Posterior cingulate gyrus (tissue), 11 donors: ENCODE measurements around the gene SKAP2.

Source experiments
- DNase-seq, 10 donors: peaks; one replicate each; pipeline versions ENCODE4 v3.0.0 to v3.0.0-alpha.2; 2020 to 2021; ENCODE audit warnings: mixed read lengths in 3 of 10
- intact Hi-C: fragments of 100-400 bp; cut with DNase I; formaldehyde crosslinking; loops from one replicate; pipeline ENCODE4 v1.15.1; 2023

The SKAP2 gene

GRCh38 chr7:26864309-26865093 is at the start of gene SKAP2:
SKAP2 (minus strand) TSS chr7:26864590; CDS start chr7:26864429, 161 bp downstream.
- intact Hi-C loops: no loop called here
- DNase-seq: peak; percentile 92 to 99 (median 95)

- DNase-seq: no peak
Measured at GRCh38 chr7:26912933-26913536, 48.6 kb upstream of the SKAP2 start.

GRCh38 chr7:26912338-26912737 is 47.9 kb upstream of the SKAP2 start:
- DNase-seq: no peak
- intact Hi-C loops: no loop called here

More at GRCh38 chr7:26912933-26913536, 48.6 kb upstream of the SKAP2 start:
- intact Hi-C loops: no loop called here

- DNase-seq: no peak
- intact Hi-C loops: no loop called here
Measured at GRCh38 chr7:26910221-26910620, 45.8 kb upstream of the SKAP2 start.

GRCh38 chr7:26900251-26900650 is 35.9 kb upstream of the SKAP2 start:
- no peak for DNase-seq
- intact Hi-C loops: no loop called here

GRCh38 chr7:26899519-26899918 is 35.1 kb upstream of the SKAP2 start:
- no peak for DNase-seq
- intact Hi-C loops: no loop called here

GRCh38 chr7:26898891-26899290 is 34.5 kb upstream of the SKAP2 start:
- no peak for DNase-seq
- intact Hi-C loops: no loop called here

- intact Hi-C loops: no loop called here
- no peak for DNase-seq
Measured at GRCh38 chr7:26897928-26898327, 33.5 kb upstream of the SKAP2 start.

GRCh38 chr7:26891400-26892350 is 27.3 kb upstream of the SKAP2 start:
- intact Hi-C loops: no loop called here
- no peak for DNase-seq

GRCh38 chr7:26880852-26881251 is 16.5 kb upstream of the SKAP2 start:
- intact Hi-C loops: no loop called here
- DNase-seq: no peak

GRCh38 chr7:26879671-26880070 is 15.3 kb upstream of the SKAP2 start:
- intact Hi-C loops: no loop called here
- no peak for DNase-seq

- no peak for DNase-seq
- intact Hi-C loops: no loop called here
Measured at GRCh38 chr7:26868841-26869495, 4.6 kb upstream of the SKAP2 start.

GRCh38 chr7:26865094-26865388 is 651 bp upstream of the SKAP2 start:
- intact Hi-C loops: no loop called here
- DNase-seq: peak in 8 of 10 donors; percentile 22 to 92 (median 56)

GRCh38 chr7:26863518-26864308 is 677 bp downstream of the SKAP2 start:
- DNase-seq: peak in 1 of 10 donors; percentile 6
- intact Hi-C loops: no loop called here

- DNase-seq: no peak
- intact Hi-C loops: no loop called here
Measured at GRCh38 chr7:26862834-26863233, 1.6 kb downstream of the SKAP2 start.

GRCh38 chr7:26861050-26861449 is 3.3 kb downstream of the SKAP2 start:
- intact Hi-C loops: no loop called here
- DNase-seq: no peak

- intact Hi-C loops: no loop called here
Measured at GRCh38 chr7:26860361-26860760, 4.0 kb downstream of the SKAP2 start.

GRCh38 chr7:26859720-26860119 is 4.7 kb downstream of the SKAP2 start:
- no peak for DNase-seq
- intact Hi-C loops: no loop called here

More at GRCh38 chr7:26860361-26860760, 4.0 kb downstream of the SKAP2 start:
- no peak for DNase-seq

- intact Hi-C loops: no loop called here
- no peak for DNase-seq
Measured at GRCh38 chr7:26858735-26859134, 5.7 kb downstream of the SKAP2 start.

- no peak for DNase-seq
- intact Hi-C loops: no loop called here
Measured at GRCh38 chr7:26858241-26858715, 6.1 kb downstream of the SKAP2 start.
